SK-N-SH (cell line): Measurements from ENCODE around the gene SLC38A3. TPM values are rescaled to one million over a fixed set of nuclear protein-coding genes. Genes with fewer than 3 reads are reported as not detected.
A peak's percentile ranks its signal among the peaks of the same experiment; 100 is the strongest.

Experiments
- CTCF ChIA-PET: fragments of 300-600, 350-600 bp; formaldehyde crosslinking; extraction: SDS; loops from one replicate; lab custom pipeline; 2021; lab: Yijun Ruan, JAX
- POLR2A ChIA-PET: fragments of 350-600 bp; sonication (Branson Sonifier 250); formaldehyde crosslinking; extraction: SDS; loops from one replicate; lab custom pipeline; 2020; ENCODE audit warnings: antibody characterized with exemption, inconsistent platforms; lab: Yijun Ruan, JAX
- DNase-seq: peaks from one replicate; pipeline ENCODE4 v3.0.0; 2012
- H2AFZ ChIP-seq: fragments of 200-600 bp; sonication (generic); 2 replicates; pipeline ENCODE4 v1.8.1; 2016; ENCODE audit warnings: antibody characterized with exemption, mild to moderate bottlenecking, low read depth
- H3F3A ChIP-seq: fragments of 200-600 bp; sonication (generic); replicated peaks from 2 replicates; pipeline ENCODE3; 2016; ENCODE audit warnings: antibody characterized with exemption, mild to moderate bottlenecking; ENCODE audit not compliant: insufficient read depth
- H3K27ac ChIP-seq, 2 experiments: fragments of 200-500 bp in 1 of 2; fragments of 200-600 bp in 1 of 2; sonication (Bioruptor generic) in 1 of 2; sonication (generic), shearing (Covaris generic) in 1 of 2; 2 replicates each; pipeline versions ENCODE4 v1.5.1 to v1.6.1; 2014 to 2016; ENCODE audit warnings: low read depth in 2 of 2, inconsistent platforms in 1 of 2, low read length in 1 of 2, mild to moderate bottlenecking in 1 of 2, mixed read lengths in 1 of 2
- H3K27me3 ChIP-seq: fragments of 200-600 bp; sonication (generic), shearing (Covaris generic); 2 replicates; pipeline ENCODE4 v1.6.1; 2016; ENCODE audit warnings: mixed run types; ENCODE audit not compliant: insufficient read depth
- H3K36me3 ChIP-seq, 2 experiments: fragments of 200-500 bp in 1 of 2; fragments of 200-600 bp in 1 of 2; sonication (Bioruptor generic) in 1 of 2; sonication (generic) in 1 of 2; replicated peaks in 1 of 2; 2 replicates each; pipeline versions ENCODE3 to v1.5.1; 2014 to 2016; ENCODE audit warnings: low read length in 1 of 2, mild to moderate bottlenecking in 1 of 2; ENCODE audit not compliant: insufficient read depth in 2 of 2, control insufficient read depth in 1 of 2
- H3K4me1 ChIP-seq, 2 experiments: fragments of 200-500 bp in 1 of 2; fragments of 200-600 bp in 1 of 2; sonication (Bioruptor generic) in 1 of 2; sonication (generic), shearing (Covaris generic) in 1 of 2; 2 replicates each; pipeline versions ENCODE4 v1.5.1 to v1.6.1; 2014 to 2016; ENCODE audit warnings: low read depth in 1 of 2, low read length in 1 of 2, mixed run types in 1 of 2; ENCODE audit not compliant: insufficient read depth in 2 of 2, control insufficient read depth in 1 of 2
- H3K4me2 ChIP-seq: fragments of 200-600 bp; sonication (generic), shearing (Covaris generic); 2 replicates; pipeline ENCODE4 v1.6.1; 2017; ENCODE audit warnings: mixed run types
- H3K4me3 ChIP-seq, 2 experiments: fragments of 200-500 bp in 1 of 2; fragments of 200-600 bp in 1 of 2; sonication (Bioruptor generic) in 1 of 2; sonication (generic), shearing (Covaris generic) in 1 of 2; 2 replicates each; pipeline versions ENCODE4 v1.5.1 to v1.8.1; 2014 to 2016; ENCODE audit warnings: low read depth in 2 of 2, inconsistent platforms in 1 of 2, low read length in 1 of 2, mild to moderate bottlenecking in 1 of 2, mixed read lengths in 1 of 2, moderate library complexity in 1 of 2
- H3K79me2 ChIP-seq: fragments of 200-600 bp; sonication (generic); 2 replicates; pipeline ENCODE4 v1.8.1; 2017; ENCODE audit warnings: mild to moderate bottlenecking; ENCODE audit not compliant: insufficient read depth
- H3K9ac ChIP-seq: fragments of 200-600 bp; sonication (generic); 2 replicates; pipeline ENCODE4 v1.6.1; 2017; ENCODE audit warnings: mixed run types
- H3K9me2 ChIP-seq: fragments of 200-600 bp; sonication (generic); 2 replicates; pipeline ENCODE4 v1.6.1; 2017; ENCODE audit warnings: mixed run types
- H3K9me3 ChIP-seq: fragments of 200-600 bp; sonication (generic); 2 replicates; pipeline ENCODE4 v1.6.1; 2017; ENCODE audit warnings: mixed run types, mild to moderate bottlenecking, moderate library complexity
- H4K20me1 ChIP-seq: fragments of 200-600 bp; sonication (generic); 2 replicates; pipeline ENCODE4 v1.6.1; 2017; ENCODE audit warnings: mild to moderate bottlenecking, mixed run types; ENCODE audit not compliant: insufficient read depth
- ELF1 ChIP-seq: IDR thresholded peaks from 2 replicates; pipeline ENCODE4 v1.4.0; 2012
- EZH2phosphoT487 ChIP-seq: fragments of 200-600 bp; sonication (generic); IDR thresholded peaks from 2 replicates; pipeline ENCODE4 v1.6.1; 2017; ENCODE audit warnings: low read depth, mixed run types, mild to moderate bottlenecking, antibody characterized with exemption, moderate library complexity, borderline replicate concordance
- FOXJ3 ChIP-seq: sonication (generic); formaldehyde crosslinking; IDR thresholded peaks from 2 replicates; pipeline ENCODE4 v1.5.1; 2020; ENCODE audit warnings: mild to moderate bottlenecking, missing genetic modification reagents
- GABPA ChIP-seq: IDR thresholded peaks from 2 replicates; pipeline ENCODE4 v1.4.0; 2012; ENCODE audit warnings: low read depth, mild to moderate bottlenecking
- GATA2 ChIP-seq: sonication (generic); formaldehyde crosslinking; IDR thresholded peaks from 2 replicates; pipeline ENCODE4 v1.5.0; 2020; ENCODE audit warnings: mild to moderate bottlenecking, missing genetic modification reagents
- IRF3 ChIP-seq: fragments of 150-350 bp; IDR thresholded peaks from 2 replicates; pipeline ENCODE4 v1.6.1; 2016; ENCODE audit warnings: mild to moderate bottlenecking, low read depth, low read length
- MEF2A ChIP-seq: IDR thresholded peaks from 2 replicates; pipeline ENCODE4 v1.4.0; 2012; ENCODE audit warnings: low read depth, borderline replicate concordance
- MXI1 ChIP-seq: IDR thresholded peaks from 2 replicates; pipeline ENCODE4 v1.6.1; 2012; ENCODE audit warnings: mild to moderate bottlenecking, low read depth, low read length, improper control_type of control experiment
- RXRA ChIP-seq: IDR thresholded peaks from 2 replicates; pipeline ENCODE4 v1.4.0; 2012; ENCODE audit warnings: low read depth, mild to moderate bottlenecking, borderline replicate concordance
- TEAD4 ChIP-seq: IDR thresholded peaks from 2 replicates; pipeline ENCODE4 v1.4.0; 2012; ENCODE audit warnings: mild to moderate bottlenecking, borderline replicate concordance; ENCODE audit not compliant: insufficient read depth
- YY1 ChIP-seq: IDR thresholded peaks from 2 replicates; pipeline ENCODE4 v1.4.0; 2012; ENCODE audit warnings: low read depth, mild to moderate bottlenecking
- WGBS: methylation state at CpG from one replicate; pipeline ENCODE4 v1.1.6; 2017; ENCODE audit warnings: low lambda C conversion rate; 5-methylcytosine and 5-hydroxymethylcytosine counted together
- polyA plus RNA-seq, 3 experiments: library from polyadenylated mRNA; depleted of rRNA; stranded (reverse); fragments of >200 nt; gene quantifications; 2 replicates each; pipeline ENCODE4 v1.2.3, GENCODE V29; 2012
- TF ChIP-seq, protein P1 (sequence below): IDR thresholded peaks from 2 replicates; pipeline ENCODE4; 2012
- TF ChIP-seq, protein P2 (sequence below): fragments of 200-600 bp; sonication (generic); IDR thresholded peaks from 2 replicates; pipeline ENCODE4 v1.6.1; 2017; ENCODE audit warnings: antibody characterized with exemption, mild to moderate bottlenecking, moderate library complexity
- TF ChIP-seq, protein P3 (sequence below): IDR thresholded peaks from 2 replicates; pipeline ENCODE4 v1.6.1; 2012; ENCODE audit warnings: mild to moderate bottlenecking, low read depth, low read length, moderate library complexity

The SLC38A3 gene
- polyA plus RNA-seq, 1 of the 3 experiments (the other 2 are of a cell fraction) = 0.84 TPM

- Histone ChIP-seq H3K4me1 (peaks cover 31 to 38% of the 10 kb centered on the region in 2 experiments; a peak in 3 of 4 replicates), H4K20me1 (no peaks in the 10 kb centered on the region), H3K4me3 (no peak overlapping the region), H3K9me2 (no peaks in the 10 kb centered on the region), H3K27ac (peak overlapping the region in 1 of 2 experiments; percentile 83; a peak in 1 of 4 replicates), H2AFZ (no peak overlapping the region), H3K27me3 (no peaks in the 10 kb centered on the region), H3F3A (peaks cover 26% of the 10 kb centered on the region)
- ChIA-PET POLR2A (no interaction called here), CTCF (interaction anchor here (0.8 to 6.6 kb wide), 9 partner anchors 9 to 77 kb away, joined by 3 to 49 read pairs (median 6); no protein-coding TSS in a partner anchor)
- no peak for DNase-seq
- WGBS = 98% methylated on average over 4 of the region's 6 CpGs
- TF ChIP-seq, protein P1, sequence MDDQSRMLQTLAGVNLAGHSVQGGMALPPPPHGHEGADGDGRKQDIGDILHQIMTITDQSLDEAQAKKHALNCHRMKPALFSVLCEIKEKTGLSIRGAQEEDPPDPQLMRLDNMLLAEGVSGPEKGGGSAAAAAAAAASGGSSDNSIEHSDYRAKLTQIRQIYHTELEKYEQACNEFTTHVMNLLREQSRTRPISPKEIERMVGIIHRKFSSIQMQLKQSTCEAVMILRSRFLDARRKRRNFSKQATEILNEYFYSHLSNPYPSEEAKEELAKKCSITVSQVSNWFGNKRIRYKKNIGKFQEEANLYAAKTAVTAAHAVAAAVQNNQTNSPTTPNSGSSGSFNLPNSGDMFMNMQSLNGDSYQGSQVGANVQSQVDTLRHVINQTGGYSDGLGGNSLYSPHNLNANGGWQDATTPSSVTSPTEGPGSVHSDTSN = no peak
- TF ChIP-seq MEF2A = no peak
- TF ChIP-seq TEAD4 = no peak
- no peak for TF ChIP-seq ELF1
- TF ChIP-seq RXRA = no peak
- TF ChIP-seq, protein P2, sequence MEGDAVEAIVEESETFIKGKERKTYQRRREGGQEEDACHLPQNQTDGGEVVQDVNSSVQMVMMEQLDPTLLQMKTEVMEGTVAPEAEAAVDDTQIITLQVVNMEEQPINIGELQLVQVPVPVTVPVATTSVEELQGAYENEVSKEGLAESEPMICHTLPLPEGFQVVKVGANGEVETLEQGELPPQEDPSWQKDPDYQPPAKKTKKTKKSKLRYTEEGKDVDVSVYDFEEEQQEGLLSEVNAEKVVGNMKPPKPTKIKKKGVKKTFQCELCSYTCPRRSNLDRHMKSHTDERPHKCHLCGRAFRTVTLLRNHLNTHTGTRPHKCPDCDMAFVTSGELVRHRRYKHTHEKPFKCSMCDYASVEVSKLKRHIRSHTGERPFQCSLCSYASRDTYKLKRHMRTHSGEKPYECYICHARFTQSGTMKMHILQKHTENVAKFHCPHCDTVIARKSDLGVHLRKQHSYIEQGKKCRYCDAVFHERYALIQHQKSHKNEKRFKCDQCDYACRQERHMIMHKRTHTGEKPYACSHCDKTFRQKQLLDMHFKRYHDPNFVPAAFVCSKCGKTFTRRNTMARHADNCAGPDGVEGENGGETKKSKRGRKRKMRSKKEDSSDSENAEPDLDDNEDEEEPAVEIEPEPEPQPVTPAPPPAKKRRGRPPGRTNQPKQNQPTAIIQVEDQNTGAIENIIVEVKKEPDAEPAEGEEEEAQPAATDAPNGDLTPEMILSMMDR = no peak
- TF ChIP-seq GABPA = no peak
- TF ChIP-seq, all 33 proteins: peak for 0
- Histone ChIP-seq H3K36me3 (no peaks in the 10 kb centered on the region), H3K9me3 (no peaks in the 10 kb centered on the region), H3K79me2 (peaks cover 6% of the 10 kb centered on the region), H3K4me2 (0 out of 2 replicates have a peak overlapping the region, but pooled peaks have one; percentile 78), H3K9ac (no peak overlapping the region)
These were observed 60.9 kb downstream of the SLC38A3 start for GRCh38 chr3:50266017-50266416.

GRCh38 chr3:50266836-50267235 lies 61.8 kb downstream of the SLC38A3 start:
- Histone ChIP-seq H4K20me1 (no peaks in the 10 kb centered on the region), H3K4me1 (peaks cover 27 to 31% of the 10 kb centered on the region in 2 experiments; a peak in 3 of 4 replicates), H3K9me3 (no peaks in the 10 kb centered on the region), H3K4me2 (peak overlapping the region; percentile 56), H3F3A (peaks cover 30% of the 10 kb centered on the region), H3K9me2 (no peaks in the 10 kb centered on the region), H3K79me2 (0 out of 2 replicates have a peak, but pooled peaks cover 3% of the 10 kb centered on the region), H3K27ac (no peak overlapping the region), H3K9ac (peak overlapping the region; percentile 49), H3K36me3 (no peaks in the 10 kb centered on the region), H3K27me3 (no peaks in the 10 kb centered on the region), H3K4me3 (peak overlapping the region; percentile 40 to 53; a peak in 3 of 4 replicates), H2AFZ (no peak overlapping the region)
- CTCF ChIA-PET = interaction anchor here (0.8 to 6.6 kb wide), 12 partner anchors 8 to 78 kb away, joined by 3 to 49 read pairs (median 5); partner anchors contain the start of gene GNAT1
- no peak for DNase-seq
- TF ChIP-seq, protein P3, sequence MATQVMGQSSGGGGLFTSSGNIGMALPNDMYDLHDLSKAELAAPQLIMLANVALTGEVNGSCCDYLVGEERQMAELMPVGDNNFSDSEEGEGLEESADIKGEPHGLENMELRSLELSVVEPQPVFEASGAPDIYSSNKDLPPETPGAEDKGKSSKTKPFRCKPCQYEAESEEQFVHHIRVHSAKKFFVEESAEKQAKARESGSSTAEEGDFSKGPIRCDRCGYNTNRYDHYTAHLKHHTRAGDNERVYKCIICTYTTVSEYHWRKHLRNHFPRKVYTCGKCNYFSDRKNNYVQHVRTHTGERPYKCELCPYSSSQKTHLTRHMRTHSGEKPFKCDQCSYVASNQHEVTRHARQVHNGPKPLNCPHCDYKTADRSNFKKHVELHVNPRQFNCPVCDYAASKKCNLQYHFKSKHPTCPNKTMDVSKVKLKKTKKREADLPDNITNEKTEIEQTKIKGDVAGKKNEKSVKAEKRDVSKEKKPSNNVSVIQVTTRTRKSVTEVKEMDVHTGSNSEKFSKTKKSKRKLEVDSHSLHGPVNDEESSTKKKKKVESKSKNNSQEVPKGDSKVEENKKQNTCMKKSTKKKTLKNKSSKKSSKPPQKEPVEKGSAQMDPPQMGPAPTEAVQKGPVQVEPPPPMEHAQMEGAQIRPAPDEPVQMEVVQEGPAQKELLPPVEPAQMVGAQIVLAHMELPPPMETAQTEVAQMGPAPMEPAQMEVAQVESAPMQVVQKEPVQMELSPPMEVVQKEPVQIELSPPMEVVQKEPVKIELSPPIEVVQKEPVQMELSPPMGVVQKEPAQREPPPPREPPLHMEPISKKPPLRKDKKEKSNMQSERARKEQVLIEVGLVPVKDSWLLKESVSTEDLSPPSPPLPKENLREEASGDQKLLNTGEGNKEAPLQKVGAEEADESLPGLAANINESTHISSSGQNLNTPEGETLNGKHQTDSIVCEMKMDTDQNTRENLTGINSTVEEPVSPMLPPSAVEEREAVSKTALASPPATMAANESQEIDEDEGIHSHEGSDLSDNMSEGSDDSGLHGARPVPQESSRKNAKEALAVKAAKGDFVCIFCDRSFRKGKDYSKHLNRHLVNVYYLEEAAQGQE = no peak
- TF ChIP-seq GATA2 (CRISPR knock-in tag) (no peak), ELF1 (no peak), MXI1 (no peak), TEAD4 (no peak), IRF3 (no peak), YY1 (no peak), EZH2phosphoT487 (no peak), FOXJ3 (CRISPR knock-in tag) (no peak)
- TF ChIP-seq, protein P2 = no peak
- 73% methylated on average over 5 of the region's 7 CpGs for WGBS
- POLR2A ChIA-PET = interaction anchor here (0.8 kb wide), 1 partner anchor 29 kb away, joined by 3 read pairs; no protein-coding TSS in a partner anchor
